ENCODE results near the gene RNF213.

The RNF213 gene

GRCh38 chr17:80353718-80354275 lies 93.1 kb downstream of the RNF213 start:
- Histone ChIP-seq H3K36me3 (replicated peaks; ENCODE audit: low read depth, low read length) (peaks cover 78% of the 10 kb centered on the region), H3K9ac (ENCODE audit: low read length) (no peak overlapping the region), H3K79me2 (ENCODE audit: low read length) (no peaks in the 10 kb centered on the region), H3K4me2 (ENCODE audit: low read length) (no peak overlapping the region), H3K4me3 (ENCODE audit: low read length) (no peak overlapping the region), H4K20me1 (ENCODE audit: insufficient read depth, low read length) (peaks cover 24% of the 10 kb centered on the region), H3K27me3 (ENCODE audit: low read depth, low read length) (no peaks in the 10 kb centered on the region), H3K4me1 (ENCODE audit: low read length) (no peaks in the 10 kb centered on the region), H3K9me3 (ENCODE audit: insufficient read depth, low read length) (no peaks in the 10 kb centered on the region), H2AFZ (ENCODE audit: low read depth, low read length) (no peak overlapping the region), H3K27ac (ENCODE audit: low read length) (no peak overlapping the region)
- TF ChIP-seq EZH2phosphoT487 (IDR thresholded peaks at IDR 0.05; ENCODE audit: low read depth), result no peak
- no peak for TF ChIP-seq CTCF (IDR thresholded peaks at IDR 0.05; ENCODE audit: low read depth, low read length)

DNA sequence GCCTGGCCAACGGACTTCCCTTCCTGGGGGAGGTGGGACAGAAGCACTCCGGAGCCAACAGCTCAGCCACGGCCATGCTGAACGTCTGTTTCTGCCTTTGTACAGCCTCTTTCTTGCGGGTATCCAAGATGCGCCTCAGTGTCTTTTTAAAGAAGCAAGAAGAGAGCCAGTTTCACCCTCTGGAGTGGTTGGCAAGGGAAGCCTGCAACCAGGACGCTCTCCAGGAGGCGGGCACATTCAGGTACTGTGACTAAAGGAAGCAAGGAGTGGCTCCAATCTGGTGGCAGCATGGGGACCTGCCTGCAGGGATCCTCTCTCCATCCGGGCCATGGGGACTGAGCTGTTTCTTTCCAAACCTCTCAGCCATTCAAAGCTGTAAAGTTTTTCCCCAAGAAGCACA lies 93.7 kb downstream of the RNF213 start:
- no peaks in the 10 kb centered on the region for H3K79me2 ChIP-seq (ENCODE audit: low read length)
- no peak overlapping the region for H2AFZ ChIP-seq (ENCODE audit: low read depth, low read length)
- H3K4me1 ChIP-seq (ENCODE audit: low read length), result no peaks in the 10 kb centered on the region
- TF ChIP-seq EZH2phosphoT487 (IDR thresholded peaks at IDR 0.05; ENCODE audit: low read depth), result no peak
- no peak for TF ChIP-seq CTCF (IDR thresholded peaks at IDR 0.05; ENCODE audit: low read depth, low read length)
- H3K9me3 ChIP-seq (ENCODE audit: insufficient read depth, low read length), result no peaks in the 10 kb centered on the region
- H3K27me3 ChIP-seq (ENCODE audit: low read depth, low read length), result no peaks in the 10 kb centered on the region
- H3K9ac ChIP-seq (ENCODE audit: low read length), result no peak overlapping the region
- H3K4me3 ChIP-seq (ENCODE audit: low read length), result no peak overlapping the region
- H3K4me2 ChIP-seq (ENCODE audit: low read length), result no peak overlapping the region
- H4K20me1 ChIP-seq (ENCODE audit: insufficient read depth, low read length), result peaks cover 19% of the 10 kb centered on the region
- H3K27ac ChIP-seq (ENCODE audit: low read length), result no peak overlapping the region
- H3K36me3 ChIP-seq (replicated peaks; ENCODE audit: low read depth, low read length), result peaks cover 78% of the 10 kb centered on the region

DNA sequence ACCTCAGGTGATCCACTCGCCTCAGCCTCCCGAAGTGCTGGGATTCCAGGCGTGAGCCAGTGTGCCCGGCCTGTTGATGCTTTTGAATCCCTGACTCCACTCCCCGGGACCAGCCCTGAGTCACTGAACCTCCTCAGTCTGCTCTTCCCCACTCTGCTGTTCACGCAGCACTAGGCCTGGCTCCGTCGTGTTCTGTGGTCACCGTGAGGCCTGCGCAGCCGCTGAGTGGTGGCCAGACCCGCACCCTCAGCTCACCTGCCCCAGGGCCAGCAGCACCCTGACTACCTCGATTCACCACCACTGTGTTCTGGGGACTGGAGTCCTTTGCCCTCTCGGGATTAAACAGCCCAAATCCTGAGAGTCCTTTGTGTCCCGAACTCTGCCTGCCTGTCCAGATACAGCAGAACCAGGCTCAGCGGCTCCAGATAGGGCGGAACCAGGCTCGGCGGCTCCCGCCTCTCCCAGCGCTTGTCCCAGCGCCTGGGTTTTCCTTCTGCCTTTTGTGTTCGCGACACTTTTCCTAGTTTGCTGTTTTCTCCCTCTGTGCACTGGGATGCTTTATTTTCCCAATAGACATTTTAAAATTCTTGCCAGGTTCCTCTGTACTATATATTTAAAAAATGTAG lies 95.7 kb downstream of the RNF213 start:
- peaks cover 77% of the 10 kb centered on the region for H3K36me3 ChIP-seq (replicated peaks; ENCODE audit: low read depth, low read length)

More for the DNA sequence above, 95.7 kb downstream of the RNF213 start:
- no peak overlapping the region for H3K4me2 ChIP-seq (ENCODE audit: low read length)
- TF ChIP-seq EZH2phosphoT487 (IDR thresholded peaks at IDR 0.05; ENCODE audit: low read depth), result no peak
- TF ChIP-seq CTCF (IDR thresholded peaks at IDR 0.05; ENCODE audit: low read depth, low read length), result no peak
- H4K20me1 ChIP-seq (ENCODE audit: insufficient read depth, low read length), result peaks cover 14% of the 10 kb centered on the region; the same call in 1 of the 2 replicates
- no peak overlapping the region for H3K4me3 ChIP-seq (ENCODE audit: low read length)
- H3K27me3 ChIP-seq (ENCODE audit: low read depth, low read length), result no peaks in the 10 kb centered on the region
- H3K79me2 ChIP-seq (ENCODE audit: low read length), result no peaks in the 10 kb centered on the region
- H3K9ac ChIP-seq (ENCODE audit: low read length), result no peak overlapping the region
- no peak overlapping the region for H2AFZ ChIP-seq (ENCODE audit: low read depth, low read length)
- H3K27ac ChIP-seq (ENCODE audit: low read length), result no peak overlapping the region
- H3K9me3 ChIP-seq (ENCODE audit: insufficient read depth, low read length), result no peaks in the 10 kb centered on the region
- H3K4me1 ChIP-seq (ENCODE audit: low read length), result no peaks in the 10 kb centered on the region

Measured in OCI-LY3 (cell line).